ENCODE data around the gene C6orf132.
A peak's percentile ranks its signal among the peaks of the same experiment; 100 is the strongest.

Gene C6orf132

GRCh38 chr6:42104095-42104803, 38.2 kb downstream of the C6orf132 start:
- DNase-seq: peak; percentile 74 to 79

DNA sequence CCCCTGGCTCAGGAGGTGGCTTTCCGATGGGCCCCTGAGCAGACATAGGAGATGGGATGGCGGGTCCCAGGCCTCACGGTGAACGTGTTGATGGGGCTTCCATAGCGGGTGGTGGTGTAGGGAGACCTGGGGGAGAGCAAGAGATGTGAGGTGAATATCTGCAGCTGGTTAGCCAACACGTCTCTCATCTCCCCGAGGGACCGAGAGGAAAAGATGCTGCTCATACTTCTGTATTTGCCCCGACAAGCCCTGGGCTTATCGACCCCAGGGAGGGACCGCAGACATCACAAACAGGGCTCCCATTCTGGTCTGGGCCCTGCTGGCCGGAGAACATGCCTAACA, 38.7 kb downstream of the C6orf132 start:
- DNase-seq: no peak

- DNase-seq: no peak
Measured at GRCh38 chr6:42103216-42103615, 39.2 kb downstream of the C6orf132 start.

- no peak for DNase-seq
Measured at GRCh38 chr6:42101186-42101657, 41.2 kb downstream of the C6orf132 start.

GRCh38 chr6:42100029-42100901, 42.2 kb downstream of the C6orf132 start:
- DNase-seq: no peak

DNA sequence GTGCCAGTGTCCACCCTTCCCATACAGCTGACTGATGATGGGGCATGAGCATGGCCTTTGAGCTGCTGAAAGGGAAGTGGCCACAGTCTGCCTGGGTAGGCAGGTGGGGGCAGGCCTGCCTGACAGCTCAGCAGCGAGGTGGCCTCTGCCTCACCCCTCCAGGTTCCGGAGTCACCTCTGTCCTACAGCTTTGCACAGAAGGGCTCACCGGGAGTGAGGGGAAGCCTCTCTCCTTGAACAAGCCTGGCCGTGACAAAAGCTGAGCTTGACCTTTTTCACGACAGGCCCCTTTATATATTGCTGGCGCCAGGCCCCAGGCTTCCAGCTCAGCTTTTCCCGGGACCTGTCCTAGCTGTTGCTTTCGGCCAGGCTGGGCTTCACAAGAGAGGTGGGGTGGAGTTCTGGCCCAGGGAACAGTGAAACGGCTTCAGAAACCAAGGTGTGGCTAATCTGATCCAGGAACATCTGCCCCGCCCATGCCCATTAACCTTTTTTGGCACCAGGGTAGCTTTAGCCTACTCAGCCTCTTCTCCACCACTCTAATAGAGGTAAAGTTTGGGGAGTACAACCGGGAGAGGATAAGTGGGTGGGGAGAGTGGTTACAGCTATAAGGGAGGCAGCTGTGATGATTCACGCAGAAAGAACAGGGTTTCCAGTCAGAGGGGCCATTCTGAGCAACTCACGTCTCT, 42.9 kb downstream of the C6orf132 start:
- DNase-seq: no peak

DNA sequence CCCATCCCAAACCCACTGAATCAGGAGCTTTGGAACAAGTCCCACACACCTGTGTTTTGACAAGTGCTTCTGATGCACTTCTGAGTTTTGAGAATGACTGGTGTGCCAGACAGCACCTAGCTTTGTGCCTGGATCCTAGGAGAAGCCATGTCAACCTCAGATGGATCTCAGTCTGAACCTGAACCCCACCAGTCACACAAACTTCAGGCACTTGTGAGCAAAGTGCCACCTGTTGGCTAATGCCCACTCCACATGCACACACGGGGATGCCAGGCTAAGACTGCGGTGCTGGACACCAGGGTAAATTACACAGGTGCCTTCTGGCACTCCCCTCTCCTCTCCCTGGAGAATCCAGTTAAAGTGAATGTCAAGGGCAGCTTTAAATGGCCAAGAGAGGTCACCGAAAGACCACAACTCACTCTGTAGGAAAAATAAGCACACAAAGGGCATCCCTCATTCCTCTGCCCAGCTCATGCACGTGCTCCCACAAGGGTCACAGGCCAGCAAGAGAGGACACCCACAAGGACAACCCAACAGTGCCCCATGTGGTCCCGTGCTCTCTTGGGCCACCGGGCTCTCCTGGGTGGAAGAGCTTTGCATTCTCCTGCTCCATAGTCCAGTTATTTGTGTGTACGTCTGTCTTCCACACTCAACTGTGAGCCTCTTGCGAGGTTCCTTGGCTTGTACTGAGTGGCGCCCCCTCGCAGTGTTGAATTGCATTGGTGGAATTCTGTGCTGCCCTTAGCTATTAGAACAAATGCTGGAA, 46.5 kb downstream of the C6orf132 start:
- no peak for DNase-seq

DNA sequence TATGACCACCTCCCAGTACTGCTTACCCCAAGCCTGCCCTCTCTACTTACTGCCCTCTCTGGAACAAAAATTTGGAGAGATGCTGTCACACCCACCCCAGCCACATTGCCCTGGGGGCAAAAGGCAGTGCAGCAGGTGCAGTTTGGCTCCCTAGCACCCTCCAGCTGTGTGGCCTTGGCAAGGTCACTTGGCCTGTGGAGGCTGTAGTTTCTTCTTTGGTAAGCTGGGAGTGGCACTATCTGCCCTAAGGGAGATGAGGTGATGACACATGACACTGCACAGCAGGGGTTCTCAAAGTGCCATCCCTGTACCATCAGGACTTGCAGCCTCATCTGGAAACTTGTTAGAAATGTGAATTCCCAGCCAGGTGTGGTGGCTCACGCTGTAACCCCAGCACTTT, 47.3 kb downstream of the C6orf132 start:
- no peak for DNase-seq

DNA sequence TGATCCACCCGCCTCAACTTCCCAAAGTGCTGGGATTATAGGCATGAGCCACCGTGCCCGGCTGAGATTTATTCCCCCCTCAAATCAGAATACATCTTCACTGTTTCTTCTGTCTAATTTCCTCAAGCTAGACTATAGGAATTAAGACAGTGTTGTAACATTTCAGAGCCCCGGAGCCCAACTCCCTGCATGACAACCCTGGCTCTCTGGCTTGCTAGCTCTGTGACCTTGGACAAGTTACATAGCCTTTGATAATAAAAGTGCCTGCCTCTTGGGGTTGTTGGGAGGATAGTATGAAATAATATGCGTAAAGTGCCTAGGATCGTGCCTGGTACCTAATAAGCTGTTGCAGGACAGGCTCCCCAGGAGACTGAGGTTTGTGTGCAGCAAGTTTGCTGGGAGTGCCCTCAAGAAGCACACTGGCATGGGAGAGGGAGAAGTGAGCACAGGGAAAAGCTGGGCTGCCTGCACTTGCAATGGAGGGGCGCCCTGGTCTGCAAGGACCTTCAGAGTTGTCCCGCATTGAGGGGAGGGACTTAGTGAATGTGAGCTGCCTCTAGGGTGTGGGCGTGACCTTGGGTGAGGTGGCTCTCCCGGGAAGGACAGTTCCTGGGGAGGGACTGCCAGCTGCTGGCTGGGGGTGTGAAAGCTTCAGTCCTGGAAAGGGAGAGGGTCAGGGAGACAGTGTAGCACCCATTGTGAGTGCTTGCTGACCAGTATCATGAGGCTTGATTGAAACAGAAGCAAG, 48.7 kb downstream of the C6orf132 start:
- DNase-seq: no peak

DNA sequence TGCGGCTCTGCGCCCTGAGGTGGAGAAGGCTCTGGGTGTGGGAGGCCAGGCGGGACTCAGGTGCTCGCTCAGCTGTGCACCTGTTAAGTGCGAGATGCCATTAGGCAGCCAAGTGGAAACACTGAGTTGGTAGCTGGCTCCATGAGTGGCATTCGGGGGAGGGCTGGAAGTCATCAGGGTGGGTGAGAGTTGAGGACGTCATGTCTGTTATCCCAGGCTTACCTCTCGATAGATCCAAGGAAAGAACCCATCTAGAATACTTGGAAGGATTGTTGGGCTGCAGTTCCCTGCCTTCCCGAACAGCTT, 50.7 kb downstream of the C6orf132 start:
- no peak for DNase-seq

GRCh38 chr6:42090819-42091717, 51.4 kb downstream of the C6orf132 start:
- no peak for DNase-seq

DNA sequence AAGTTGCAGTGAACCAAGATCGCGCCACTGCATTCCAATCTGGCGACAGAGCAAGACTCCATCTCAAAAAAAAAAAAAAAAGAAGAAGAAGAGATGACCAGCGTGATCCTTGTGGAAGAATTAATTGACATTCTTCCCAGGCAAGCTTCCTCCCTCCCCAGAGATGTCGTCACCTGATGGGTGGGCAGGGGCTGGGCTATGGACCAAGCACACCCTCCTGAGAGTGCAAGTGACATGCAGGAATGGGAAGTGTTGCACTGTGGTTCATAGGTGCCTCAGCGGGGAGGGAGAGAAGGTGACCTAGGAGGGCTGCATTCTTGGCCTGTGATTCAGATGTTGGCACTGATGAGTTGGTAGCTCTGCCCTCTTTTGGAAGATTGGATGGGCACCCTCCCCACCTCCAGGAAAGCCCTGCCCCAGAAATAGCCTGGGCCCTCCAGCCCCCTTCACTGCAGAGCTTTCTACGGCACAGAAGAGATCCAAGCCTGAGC, 54.3 kb downstream of the C6orf132 start:
- DNase-seq: no peak

- no peak for DNase-seq
Measured at GRCh38 chr6:42086046-42087035, 56.1 kb downstream of the C6orf132 start.

- DNase-seq: no peak
Measured at GRCh38 chr6:42084889-42085288, 57.5 kb downstream of the C6orf132 start.

GRCh38 chr6:42083530-42083929, 58.9 kb downstream of the C6orf132 start:
- DNase-seq: no peak

DNA sequence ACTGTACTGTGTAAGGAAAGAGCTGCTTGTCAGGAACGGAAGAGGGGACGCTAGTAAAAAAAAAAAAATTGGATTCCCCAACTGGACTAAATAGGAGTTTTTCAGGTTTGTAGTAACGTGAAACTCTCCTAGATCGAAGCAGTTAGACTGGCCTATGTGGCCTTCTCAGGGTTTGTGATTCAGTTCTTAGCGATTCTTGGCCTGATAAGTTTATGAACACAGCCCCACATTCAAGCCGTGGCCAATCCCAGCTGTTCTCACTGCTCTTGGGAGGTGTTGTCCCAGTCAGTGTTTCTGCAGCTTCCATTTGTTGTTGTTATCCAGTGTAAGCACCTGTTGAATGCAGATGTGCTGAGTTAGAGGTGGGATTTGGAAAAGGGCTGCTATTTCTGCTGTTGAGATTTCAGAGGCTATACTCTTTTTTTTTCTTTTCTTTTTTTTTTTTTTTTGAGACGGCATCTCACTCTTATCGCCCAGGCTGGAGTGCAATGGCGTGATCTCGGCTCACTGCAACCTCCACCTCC, 62.4 kb downstream of the C6orf132 start:
- DNase-seq: no peak

GRCh38 chr6:42078386-42078785, 64.0 kb downstream of the C6orf132 start:
- DNase-seq: no peak

GRCh38 chr6:42075159-42075838, 67.1 kb downstream of the C6orf132 start:
- DNase-seq: peak; percentile 63 to 80

DNA sequence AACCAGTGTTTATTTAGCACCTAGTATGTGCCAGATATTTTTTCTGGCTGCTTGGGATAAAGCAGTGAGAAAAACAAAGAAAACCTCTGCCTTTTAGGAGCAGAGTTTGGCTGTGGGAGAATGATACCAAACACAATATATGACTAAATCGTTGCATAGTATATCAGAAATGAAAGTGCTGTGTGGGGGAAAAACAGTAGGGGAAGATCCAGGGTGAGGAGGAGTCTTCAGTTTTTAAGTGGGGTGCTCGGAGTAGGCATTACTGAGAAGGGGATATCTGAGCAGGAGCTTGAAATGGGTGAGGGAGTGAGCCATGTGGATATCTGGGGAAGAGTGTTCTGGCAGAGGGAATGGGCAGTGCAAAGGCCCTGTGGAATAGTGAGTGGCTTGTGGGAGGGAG, 69.1 kb downstream of the C6orf132 start:
- no peak for DNase-seq
